Measurements from ENCODE around the gene SUMO3. TPM values are rescaled to one million over a fixed set of nuclear protein-coding genes. Genes with fewer than 3 reads are reported as not detected.

SUMO3 gene
- total RNA-seq, 1 donor from 2014 or later, result 103 TPM

- intact Hi-C loops (cut with micrococcal nuclease), result no loop called here
Observed at GRCh38 chr21:44780767-44781459, 36.9 kb downstream of the SUMO3 start.

GRCh38 chr21:44780137-44780502 lies 37.7 kb downstream of the SUMO3 start:
- intact Hi-C loops (cut with micrococcal nuclease), result no loop called here

GRCh38 chr21:44779417-44780136 lies 38.3 kb downstream of the SUMO3 start:
- intact Hi-C loops (cut with micrococcal nuclease), result no loop called here

- intact Hi-C loops (cut with micrococcal nuclease), result no loop called here
Observed at GRCh38 chr21:44778983-44779382, 38.9 kb downstream of the SUMO3 start.

- intact Hi-C loops (cut with micrococcal nuclease), result no loop called here
Observed at GRCh38 chr21:44778499-44778911, 39.4 kb downstream of the SUMO3 start.

- intact Hi-C loops (cut with micrococcal nuclease), result no loop called here
Observed at GRCh38 chr21:44778094-44778493, 39.8 kb downstream of the SUMO3 start.

GRCh38 chr21:44774972-44775371 lies 42.9 kb downstream of the SUMO3 start:
- intact Hi-C loops (cut with micrococcal nuclease), result no loop called here

GRCh38 chr21:44773291-44773932 lies 44.5 kb downstream of the SUMO3 start:
- intact Hi-C loops (cut with micrococcal nuclease), result no loop called here

- intact Hi-C loops (cut with micrococcal nuclease), result no loop called here
Observed at GRCh38 chr21:44771896-44772525, 45.9 kb downstream of the SUMO3 start.

- intact Hi-C loops (cut with micrococcal nuclease), result no loop called here
Observed at GRCh38 chr21:44767834-44768831, 49.7 kb downstream of the SUMO3 start.

GRCh38 chr21:44766818-44767354 lies 51.0 kb downstream of the SUMO3 start:
- intact Hi-C loops (cut with micrococcal nuclease), result no loop called here

GRCh38 chr21:44766014-44766817 lies 51.6 kb downstream of the SUMO3 start:
- intact Hi-C loops (cut with micrococcal nuclease), result no loop called here

- intact Hi-C loops (cut with micrococcal nuclease), result no loop called here
Observed at GRCh38 chr21:44765231-44766013, 52.4 kb downstream of the SUMO3 start.

- intact Hi-C loops (cut with micrococcal nuclease), result no loop called here
Observed at GRCh38 chr21:44764319-44765230, 53.3 kb downstream of the SUMO3 start.

GRCh38 chr21:44763451-44764318 lies 54.2 kb downstream of the SUMO3 start:
- intact Hi-C loops (cut with micrococcal nuclease), result no loop called here

GRCh38 chr21:44763050-44763378 lies 54.8 kb downstream of the SUMO3 start:
- intact Hi-C loops (cut with micrococcal nuclease), result no loop called here

Data from T-helper 2 cell treated with Interferon-gamma antibody and Interleukin-4, amounts not matched to agents 100 ng/mL and 5 ng/mL, for 36 hours (primary cell).